ELF-1 (cell line): ENCODE results near the gene HCCS.

ENCODE experiments used
- DNase-seq: peaks from one replicate; pipeline ENCODE4 v3.0.0-alpha.2; 2016; ENCODE audit warnings: low read depth, low spot score

The HCCS gene

GRCh38 chrX:11111037-11111851 is at the start of gene HCCS:
TSS of gene HCCS (plus strand) at chrX:11111332. CDS start at chrX:11112061, 729 bp downstream.
- peak; percentile 95 for DNase-seq

GRCh38 chrX:11064276-11064675 is 46.9 kb upstream of the HCCS start:
- no peak for DNase-seq

- no peak for DNase-seq
Observed at GRCh38 chrX:11064851-11065600, 46.1 kb upstream of the HCCS start.

GRCh38 chrX:11066812-11067211 is 44.3 kb upstream of the HCCS start:
- no peak for DNase-seq

- DNase-seq, result no peak
Observed at GRCh38 chrX:11073381-11073780, 37.8 kb upstream of the HCCS start.

GRCh38 chrX:11080741-11081305 is 30.3 kb upstream of the HCCS start:
- no peak for DNase-seq

GRCh38 chrX:11081511-11081910 is 29.6 kb upstream of the HCCS start:
- no peak for DNase-seq

- DNase-seq, result no peak
Observed at GRCh38 chrX:11085305-11085704, 25.8 kb upstream of the HCCS start.

GRCh38 chrX:11089802-11090201 is 21.3 kb upstream of the HCCS start:
- DNase-seq, result no peak

GRCh38 chrX:11097933-11098332 is 13.2 kb upstream of the HCCS start:
- no peak for DNase-seq

- DNase-seq, result no peak
Observed at GRCh38 chrX:11099465-11099864, 11.7 kb upstream of the HCCS start.

GRCh38 chrX:11100281-11101035 is 10.7 kb upstream of the HCCS start:
- peak; percentile 68 for DNase-seq

- DNase-seq, result no peak
Observed at GRCh38 chrX:11103006-11103405, 8.1 kb upstream of the HCCS start.

- no peak for DNase-seq
Observed at GRCh38 chrX:11103751-11104150, 7.4 kb upstream of the HCCS start.

GRCh38 chrX:11105080-11105479 is 6.1 kb upstream of the HCCS start:
- no peak for DNase-seq

- no peak for DNase-seq
Observed at GRCh38 chrX:11108253-11108941, 2.7 kb upstream of the HCCS start.

- DNase-seq, result no peak
Observed at GRCh38 chrX:11109968-11110367, 1.2 kb upstream of the HCCS start.

GRCh38 chrX:11111947-11112346 is 815 bp downstream of the HCCS start:
- DNase-seq, result no peak

- DNase-seq, result peak; percentile 40
Observed at GRCh38 chrX:11113731-11114130, 2.6 kb downstream of the HCCS start.

GRCh38 chrX:11117745-11118144 is 6.6 kb downstream of the HCCS start:
- no peak for DNase-seq

- no peak for DNase-seq
Observed at GRCh38 chrX:11119313-11119943, 8.3 kb downstream of the HCCS start.
